ENCODE measurements around the gene KLHL29. TPM values are rescaled to one million over a fixed set of nuclear protein-coding genes. Genes with fewer than 3 reads are reported as not detected.

The KLHL29 gene
- total and polyA plus RNA-seq, 2 experiments from 2014 or later = 3.8 to 9.9 TPM

GRCh38 chr2:23397478-23397877 lies 12.5 kb downstream of the KLHL29 start:
- Histone ChIP-seq H3K9me3 (ENCODE audit: low read depth) (no peaks in the 10 kb centered on the region), H3K4me2 (no peak overlapping the region), H3K79me2 (peaks cover 2% of the 10 kb centered on the region), H3K4me3 (no peak overlapping the region), H3K36me3 (replicated peaks; ENCODE audit: insufficient read depth, low read depth) (no peaks in the 10 kb centered on the region), H4K20me1 (ENCODE audit: insufficient read depth, poor library complexity, severe bottlenecking) (no peaks in the 10 kb centered on the region), H2AFZ (no peak overlapping the region), H3K27ac (no peak overlapping the region), H3K27me3 (peaks cover 10% of the 10 kb centered on the region), H3K9me2 (replicated peaks; ENCODE audit: insufficient read depth) (no peaks in the 10 kb centered on the region), H3K4me1 (ENCODE audit: insufficient read depth) (no peaks in the 10 kb centered on the region)
- DNase-seq (ENCODE audit: low spot score) = no peak
- TF ChIP-seq CTCF (IDR thresholded peaks at IDR 0.05; ENCODE audit: poor library complexity) (no peak), EZH2 (IDR thresholded peaks at IDR 0.05; ENCODE audit: borderline replicate concordance) (no peak), EZH2phosphoT487 (IDR thresholded peaks at IDR 0.05; ENCODE audit: low read depth, severe bottlenecking, unreplicated experiment) (no peak)
- WGBS (ENCODE audit: low lambda C conversion rate, missing lambda C conversion rate) = 87% methylated on average over 4 of the region's 4 CpGs

GRCh38 chr2:23399674-23400261 lies 14.8 kb downstream of the KLHL29 start:
- H3K4me3 ChIP-seq = no peak overlapping the region
- TF ChIP-seq EZH2phosphoT487 (IDR thresholded peaks at IDR 0.05; ENCODE audit: low read depth, severe bottlenecking, unreplicated experiment) = no peak
- no peak for TF ChIP-seq CTCF (IDR thresholded peaks at IDR 0.05; ENCODE audit: poor library complexity)
- TF ChIP-seq EZH2 (IDR thresholded peaks at IDR 0.05; ENCODE audit: borderline replicate concordance) = no peak
- H3K9me3 ChIP-seq (ENCODE audit: low read depth) = no peaks in the 10 kb centered on the region
- H3K27me3 ChIP-seq = no peaks in the 10 kb centered on the region
- H3K79me2 ChIP-seq = no peaks in the 10 kb centered on the region
- no peaks in the 10 kb centered on the region for H3K36me3 ChIP-seq (replicated peaks; ENCODE audit: insufficient read depth, low read depth)
- 92% methylated on average over 10 of the region's 10 CpGs for WGBS (ENCODE audit: low lambda C conversion rate, missing lambda C conversion rate)
- no peaks in the 10 kb centered on the region for H3K9me2 ChIP-seq (replicated peaks; ENCODE audit: insufficient read depth)
- no peaks in the 10 kb centered on the region for H3K4me1 ChIP-seq (ENCODE audit: insufficient read depth)
- H2AFZ ChIP-seq = no peak overlapping the region
- no peak overlapping the region for H3K4me2 ChIP-seq
- H3K27ac ChIP-seq = no peak overlapping the region
- DNase-seq (ENCODE audit: low spot score) = no peak
- H4K20me1 ChIP-seq (ENCODE audit: insufficient read depth, poor library complexity, severe bottlenecking) = no peaks in the 10 kb centered on the region

- 96% methylated on average over 4 of the region's 4 CpGs for WGBS (ENCODE audit: low lambda C conversion rate, missing lambda C conversion rate)
- no peak overlapping the region for H3K4me2 ChIP-seq
- DNase-seq (ENCODE audit: low spot score) = no peak
Measured at GRCh38 chr2:23400703-23401102, 15.7 kb downstream of the KLHL29 start.

GRCh38 chr2:23401427-23402204 lies 16.6 kb downstream of the KLHL29 start:
- 83% methylated on average over 14 of the region's 14 CpGs for WGBS (ENCODE audit: low lambda C conversion rate, missing lambda C conversion rate)
- Histone ChIP-seq H3K9me2 (replicated peaks; ENCODE audit: insufficient read depth) (no peaks in the 10 kb centered on the region), H3K4me3 (no peak overlapping the region), H3K27ac (no peak overlapping the region), H4K20me1 (ENCODE audit: insufficient read depth, poor library complexity, severe bottlenecking) (no peaks in the 10 kb centered on the region), H3K36me3 (replicated peaks; ENCODE audit: insufficient read depth, low read depth) (no peaks in the 10 kb centered on the region), H3K4me2 (no peak overlapping the region), H3K27me3 (no peaks in the 10 kb centered on the region), H3K4me1 (ENCODE audit: insufficient read depth) (no peaks in the 10 kb centered on the region), H3K9me3 (ENCODE audit: low read depth) (no peaks in the 10 kb centered on the region), H2AFZ (no peak overlapping the region), H3K79me2 (no peaks in the 10 kb centered on the region)
- DNase-seq (ENCODE audit: low spot score) = no peak
- TF ChIP-seq EZH2 (IDR thresholded peaks at IDR 0.05; ENCODE audit: borderline replicate concordance) = no peak
- no peak for TF ChIP-seq CTCF (IDR thresholded peaks at IDR 0.05; ENCODE audit: poor library complexity)
- TF ChIP-seq EZH2phosphoT487 (IDR thresholded peaks at IDR 0.05; ENCODE audit: low read depth, severe bottlenecking, unreplicated experiment) = no peak

More at GRCh38 chr2:23400703-23401102, 15.7 kb downstream of the KLHL29 start:
- no peak for TF ChIP-seq EZH2 (IDR thresholded peaks at IDR 0.05; ENCODE audit: borderline replicate concordance)
- H2AFZ ChIP-seq = no peak overlapping the region
- no peaks in the 10 kb centered on the region for H3K36me3 ChIP-seq (replicated peaks; ENCODE audit: insufficient read depth, low read depth)
- H3K9me2 ChIP-seq (replicated peaks; ENCODE audit: insufficient read depth) = no peaks in the 10 kb centered on the region
- no peaks in the 10 kb centered on the region for H3K9me3 ChIP-seq (ENCODE audit: low read depth)
- no peaks in the 10 kb centered on the region for H3K27me3 ChIP-seq
- H3K4me3 ChIP-seq = no peak overlapping the region
- H4K20me1 ChIP-seq (ENCODE audit: insufficient read depth, poor library complexity, severe bottlenecking) = no peaks in the 10 kb centered on the region
- no peaks in the 10 kb centered on the region for H3K4me1 ChIP-seq (ENCODE audit: insufficient read depth)
- H3K79me2 ChIP-seq = no peaks in the 10 kb centered on the region
- no peak overlapping the region for H3K27ac ChIP-seq

Data from hepatocyte (in vitro differentiated cells).